Neural cell (in vitro differentiated cells): ENCODE data around the gene CPSF7. TPM values are rescaled to one million over a fixed set of nuclear protein-coding genes. Genes with fewer than 3 reads are reported as not detected.

ENCODE experiments used
- H2AFZ ChIP-seq: fragments of 200-600, 300-800 bp; sonication (generic), shearing (Covaris generic); 2 replicates; pipeline ENCODE4 v1.6.0; 2014; ENCODE audit warnings: low read depth, mild to moderate bottlenecking, antibody characterized with exemption, low read length, moderate library complexity
- H3F3A ChIP-seq: fragments of 200-600 bp; shearing (Covaris generic); 2 replicates; pipeline ENCODE4 v1.6.1; 2016; ENCODE audit warnings: mild to moderate bottlenecking, moderate library complexity, mixed read lengths, antibody characterized with exemption, low read length; ENCODE audit not compliant: insufficient read depth, poor library complexity, severe bottlenecking
- H3K27ac ChIP-seq: fragments of 200-600, 300-800 bp; sonication (generic), shearing (Covaris generic); 2 replicates; pipeline ENCODE4 v1.5.1; 2014; ENCODE audit warnings: mild to moderate bottlenecking, low read length, moderate library complexity
- H3K27me3 ChIP-seq: fragments of 300-800, 200-600 bp; sonication (generic), shearing (Covaris generic); 2 replicates; pipeline ENCODE4 v1.6.0; 2014; ENCODE audit warnings: mild to moderate bottlenecking, low read depth, low read length, moderate library complexity; ENCODE audit not compliant: insufficient read depth
- H3K36me3 ChIP-seq: fragments of 300-800, 200-600 bp; sonication (generic), shearing (Covaris generic); 2 replicates; pipeline ENCODE4 v1.5.1; 2014; ENCODE audit warnings: mild to moderate bottlenecking, antibody characterized with exemption, low read length, moderate library complexity; ENCODE audit not compliant: insufficient read depth
- H3K4me2 ChIP-seq: fragments of 300-800, 200-600 bp; sonication (generic), shearing (Covaris generic); 2 replicates; pipeline ENCODE4 v1.6.0; 2014; ENCODE audit warnings: mild to moderate bottlenecking, low read length
- H3K4me3 ChIP-seq: fragments of 300-800, 200-600 bp; sonication (generic), shearing (Covaris generic); 2 replicates; pipeline ENCODE4 v1.5.1; 2014; ENCODE audit warnings: mild to moderate bottlenecking, low read length, moderate library complexity
- H3K79me2 ChIP-seq: fragments of 200-600 bp; shearing (Covaris generic); replicated peaks from 2 replicates; pipeline ENCODE4 v1.6.0; 2014; ENCODE audit warnings: mild to moderate bottlenecking, low read length, moderate library complexity; ENCODE audit not compliant: insufficient read depth
- H3K9ac ChIP-seq: fragments of 300-800, 200-600 bp; sonication (generic), shearing (Covaris generic); 2 replicates; pipeline ENCODE4 v1.6.1; 2016; ENCODE audit warnings: mild to moderate bottlenecking, low read length, mixed read lengths
- H3K9me2 ChIP-seq: fragments of 200-600 bp; shearing (Covaris generic); 2 replicates; pipeline ENCODE4 v1.6.1; 2016; ENCODE audit warnings: mild to moderate bottlenecking, low read length, mixed read lengths; ENCODE audit not compliant: insufficient read depth
- H3K9me3 ChIP-seq: fragments of 200-600, 300-800 bp; sonication (generic), shearing (Covaris generic); 2 replicates; pipeline ENCODE4 v1.6.1; 2016; ENCODE audit warnings: mild to moderate bottlenecking, mixed run types, low read length, moderate library complexity, mixed read lengths
- H4K20me1 ChIP-seq: fragments of 200-600 bp; shearing (Covaris generic); 2 replicates; pipeline ENCODE4 v1.6.1; 2016; ENCODE audit warnings: mild to moderate bottlenecking, mixed run types; ENCODE audit not compliant: insufficient read depth
- EP300 ChIP-seq: fragments of 450-650 bp; conservative IDR thresholded peaks from 2 replicates; pipeline ENCODE4 v1.6.1; 2014; ENCODE audit warnings: antibody characterized with exemption, mild to moderate bottlenecking, moderate library complexity; ENCODE audit not compliant: poor library complexity, severe bottlenecking
- EZH2 ChIP-seq: fragments of 200-600, 300-800 bp; shearing (Covaris generic), sonication (generic); IDR thresholded peaks from 2 replicates; pipeline ENCODE4 v1.6.1; 2014; ENCODE audit warnings: antibody characterized with exemption, low read length, borderline replicate concordance, mild to moderate bottlenecking; ENCODE audit not compliant: insufficient read depth, poor library complexity, severe bottlenecking
- MXI1 ChIP-seq: fragments of 450-650 bp; conservative IDR thresholded peaks from 2 replicates; pipeline ENCODE4 v1.6.1; 2014; ENCODE audit warnings: antibody characterized with exemption, mild to moderate bottlenecking; ENCODE audit not compliant: poor library complexity, severe bottlenecking
- POLR2AphosphoS5 ChIP-seq: IDR thresholded peaks from 2 replicates; pipeline ENCODE4 v1.6.1; 2012
- RAD21 ChIP-seq: fragments of 450-650 bp; conservative IDR thresholded peaks from 2 replicates; pipeline ENCODE4 v1.6.1; 2014; ENCODE audit warnings: antibody characterized with exemption, mild to moderate bottlenecking, moderate library complexity
- SMC3 ChIP-seq: fragments of 450-650 bp; conservative IDR thresholded peaks from 2 replicates; pipeline ENCODE4 v1.6.1; 2014; ENCODE audit warnings: antibody characterized with exemption, mild to moderate bottlenecking, moderate library complexity; ENCODE audit not compliant: poor library complexity
- TAF1 ChIP-seq: IDR thresholded peaks from 2 replicates; pipeline ENCODE4 v1.6.1; 2012; ENCODE audit warnings: low read depth
- polyA plus RNA-seq: library from polyadenylated mRNA; depleted of rRNA; stranded (reverse); fragments of >200 nt; gene quantifications from 2 replicates; pipeline ENCODE4 v1.2.3, GENCODE V29; 2014
- TF ChIP-seq, protein P1 (sequence below): IDR thresholded peaks from 2 replicates; pipeline ENCODE4 v1.6.1; 2012; ENCODE audit warnings: borderline replicate concordance
- TF ChIP-seq, protein P2 (sequence below): fragments of 450-650 bp; IDR thresholded peaks from 2 replicates; pipeline ENCODE4 v1.5.1; 2014; ENCODE audit warnings: antibody characterized with exemption, mild to moderate bottlenecking, moderate library complexity; ENCODE audit not compliant: poor library complexity, severe bottlenecking

CPSF7 gene
- polyA plus RNA-seq, 1 donor from 2014 or later: 80.2 TPM

- TF ChIP-seq POLR2AphosphoS5 (no peak), SMC3 (no peak), EP300 (no peak), TAF1 (no peak), EZH2 (no peak), RAD21 (no peak), MXI1 (no peak)
- TF ChIP-seq, protein P1, sequence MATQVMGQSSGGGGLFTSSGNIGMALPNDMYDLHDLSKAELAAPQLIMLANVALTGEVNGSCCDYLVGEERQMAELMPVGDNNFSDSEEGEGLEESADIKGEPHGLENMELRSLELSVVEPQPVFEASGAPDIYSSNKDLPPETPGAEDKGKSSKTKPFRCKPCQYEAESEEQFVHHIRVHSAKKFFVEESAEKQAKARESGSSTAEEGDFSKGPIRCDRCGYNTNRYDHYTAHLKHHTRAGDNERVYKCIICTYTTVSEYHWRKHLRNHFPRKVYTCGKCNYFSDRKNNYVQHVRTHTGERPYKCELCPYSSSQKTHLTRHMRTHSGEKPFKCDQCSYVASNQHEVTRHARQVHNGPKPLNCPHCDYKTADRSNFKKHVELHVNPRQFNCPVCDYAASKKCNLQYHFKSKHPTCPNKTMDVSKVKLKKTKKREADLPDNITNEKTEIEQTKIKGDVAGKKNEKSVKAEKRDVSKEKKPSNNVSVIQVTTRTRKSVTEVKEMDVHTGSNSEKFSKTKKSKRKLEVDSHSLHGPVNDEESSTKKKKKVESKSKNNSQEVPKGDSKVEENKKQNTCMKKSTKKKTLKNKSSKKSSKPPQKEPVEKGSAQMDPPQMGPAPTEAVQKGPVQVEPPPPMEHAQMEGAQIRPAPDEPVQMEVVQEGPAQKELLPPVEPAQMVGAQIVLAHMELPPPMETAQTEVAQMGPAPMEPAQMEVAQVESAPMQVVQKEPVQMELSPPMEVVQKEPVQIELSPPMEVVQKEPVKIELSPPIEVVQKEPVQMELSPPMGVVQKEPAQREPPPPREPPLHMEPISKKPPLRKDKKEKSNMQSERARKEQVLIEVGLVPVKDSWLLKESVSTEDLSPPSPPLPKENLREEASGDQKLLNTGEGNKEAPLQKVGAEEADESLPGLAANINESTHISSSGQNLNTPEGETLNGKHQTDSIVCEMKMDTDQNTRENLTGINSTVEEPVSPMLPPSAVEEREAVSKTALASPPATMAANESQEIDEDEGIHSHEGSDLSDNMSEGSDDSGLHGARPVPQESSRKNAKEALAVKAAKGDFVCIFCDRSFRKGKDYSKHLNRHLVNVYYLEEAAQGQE: no peak
- TF ChIP-seq, protein P2, sequence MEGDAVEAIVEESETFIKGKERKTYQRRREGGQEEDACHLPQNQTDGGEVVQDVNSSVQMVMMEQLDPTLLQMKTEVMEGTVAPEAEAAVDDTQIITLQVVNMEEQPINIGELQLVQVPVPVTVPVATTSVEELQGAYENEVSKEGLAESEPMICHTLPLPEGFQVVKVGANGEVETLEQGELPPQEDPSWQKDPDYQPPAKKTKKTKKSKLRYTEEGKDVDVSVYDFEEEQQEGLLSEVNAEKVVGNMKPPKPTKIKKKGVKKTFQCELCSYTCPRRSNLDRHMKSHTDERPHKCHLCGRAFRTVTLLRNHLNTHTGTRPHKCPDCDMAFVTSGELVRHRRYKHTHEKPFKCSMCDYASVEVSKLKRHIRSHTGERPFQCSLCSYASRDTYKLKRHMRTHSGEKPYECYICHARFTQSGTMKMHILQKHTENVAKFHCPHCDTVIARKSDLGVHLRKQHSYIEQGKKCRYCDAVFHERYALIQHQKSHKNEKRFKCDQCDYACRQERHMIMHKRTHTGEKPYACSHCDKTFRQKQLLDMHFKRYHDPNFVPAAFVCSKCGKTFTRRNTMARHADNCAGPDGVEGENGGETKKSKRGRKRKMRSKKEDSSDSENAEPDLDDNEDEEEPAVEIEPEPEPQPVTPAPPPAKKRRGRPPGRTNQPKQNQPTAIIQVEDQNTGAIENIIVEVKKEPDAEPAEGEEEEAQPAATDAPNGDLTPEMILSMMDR: no peak
These were observed 52.2 kb downstream of the CPSF7 start for GRCh38 chr11:61377461-61378160.

DNA sequence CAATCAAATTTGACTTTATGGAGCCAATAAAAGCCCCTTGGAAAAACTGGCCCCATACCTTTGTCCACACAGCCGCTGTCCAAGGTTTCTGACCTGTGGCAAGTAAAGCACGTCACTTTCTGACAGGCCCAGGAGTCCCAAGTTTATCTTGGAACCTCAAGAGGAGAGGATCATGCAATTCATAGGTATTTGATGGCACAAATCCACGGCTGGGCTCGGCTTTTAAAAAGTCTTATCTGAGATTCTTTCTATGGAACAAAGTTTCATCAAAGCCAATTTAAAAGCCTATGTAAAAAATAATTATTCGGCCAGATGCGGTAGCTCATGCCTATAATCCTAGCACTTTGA lies 54.0 kb downstream of the CPSF7 start:
- H3K79me2 ChIP-seq: no peaks in the 10 kb centered on the region
- H3K9ac ChIP-seq: no peak overlapping the region
- no peaks in the 10 kb centered on the region for H3F3A ChIP-seq
- H4K20me1 ChIP-seq: no peaks in the 10 kb centered on the region
- H3K9me3 ChIP-seq: no peaks in the 10 kb centered on the region
- TF ChIP-seq, protein P1: no peak
- TF ChIP-seq, protein P2: no peak
- TF ChIP-seq RAD21 (no peak), TAF1 (no peak), POLR2AphosphoS5 (no peak), EZH2 (no peak), SMC3 (no peak), MXI1 (no peak), EP300 (no peak)
- H3K27me3 ChIP-seq: no peaks in the 10 kb centered on the region
- no peak overlapping the region for H3K4me3 ChIP-seq
- no peak overlapping the region for H2AFZ ChIP-seq
- no peak overlapping the region for H3K4me2 ChIP-seq
- H3K9me2 ChIP-seq: no peaks in the 10 kb centered on the region
- no peaks in the 10 kb centered on the region for H3K36me3 ChIP-seq
- H3K27ac ChIP-seq: no peak overlapping the region

More at GRCh38 chr11:61377461-61378160, 52.2 kb downstream of the CPSF7 start:
- Histone ChIP-seq H3K9ac (no peak overlapping the region), H3K9me2 (no peaks in the 10 kb centered on the region), H3K4me3 (no peak overlapping the region), H4K20me1 (no peaks in the 10 kb centered on the region), H3K36me3 (no peaks in the 10 kb centered on the region), H3K4me2 (no peak overlapping the region), H3K27ac (no peak overlapping the region), H3F3A (no peaks in the 10 kb centered on the region), H3K9me3 (no peaks in the 10 kb centered on the region), H3K79me2 (no peaks in the 10 kb centered on the region), H3K27me3 (no peaks in the 10 kb centered on the region), H2AFZ (no peak overlapping the region)
